OCI-LY7 (cell line): ENCODE data around the gene NAP1L4. TPM values are rescaled to one million over a fixed set of nuclear protein-coding genes. Genes with fewer than 3 reads are reported as not detected.

ENCODE experiments used
- BruUV-seq: library from RNA; stranded (reverse); fragments of 400-500 nt; replicated peaks from 2 replicates; lab custom pipeline; 2021; lab: Mats Ljungman, UMichigan
- CTCF ChIA-PET: fragments of 300-600 bp; sonication (Branson Sonifier 250); formaldehyde crosslinking; loops from one replicate; lab custom pipeline; 2022; ENCODE audit warnings: antibody characterized with exemption; ENCODE audit not compliant: unreplicated experiment; lab: Charles Lee
- POLR2A ChIA-PET: fragments of 300-600 bp; sonication (Branson Sonifier 250); formaldehyde crosslinking; loops from one replicate; lab custom pipeline; 2022; ENCODE audit warnings: antibody characterized with exemption; lab: Charles Lee
- DNase-seq: peaks from one replicate; pipeline ENCODE4 v3.0.0-alpha.2; 2015; ENCODE audit warnings: low spot score
- H2AFZ ChIP-seq: fragments of 200-600 bp; sonication (generic), shearing (Covaris generic); 2 replicates; pipeline ENCODE4 v1.6.1; 2014; ENCODE audit warnings: mild to moderate bottlenecking, antibody characterized with exemption, low read length, moderate library complexity
- H3K27ac ChIP-seq: fragments of 200-600 bp; sonication (generic); 2 replicates; pipeline ENCODE4 v1.5.1; 2014; ENCODE audit warnings: mixed run types, low read depth, mild to moderate bottlenecking, moderate library complexity, low read length, inconsistent platforms; ENCODE audit not compliant: poor library complexity, severe bottlenecking
- H3K36me3 ChIP-seq: fragments of 200-600 bp; sonication (generic); 2 replicates; pipeline ENCODE4 v1.6.1; 2014; ENCODE audit warnings: mild to moderate bottlenecking, antibody characterized with exemption, low read length, moderate library complexity, mixed read lengths; ENCODE audit not compliant: insufficient read depth
- H3K4me1 ChIP-seq: fragments of 200-600 bp; sonication (generic); 2 replicates; pipeline ENCODE4 v1.5.1; 2014; ENCODE audit warnings: mild to moderate bottlenecking, low read length; ENCODE audit not compliant: insufficient read depth, poor library complexity, severe bottlenecking
- H3K4me2 ChIP-seq: fragments of 200-600 bp; sonication (generic); 2 replicates; pipeline ENCODE4 v1.6.1; 2014; ENCODE audit warnings: mild to moderate bottlenecking, low read length
- H3K4me3 ChIP-seq: fragments of 200-600 bp; sonication (generic); 2 replicates; pipeline ENCODE4 v1.5.1; 2014; ENCODE audit warnings: mild to moderate bottlenecking, low read depth, low read length; ENCODE audit not compliant: poor library complexity, severe bottlenecking
- H3K79me2 ChIP-seq: fragments of 200-600 bp; sonication (generic); 2 replicates; pipeline ENCODE4 v1.6.1; 2016; ENCODE audit warnings: low read depth, mild to moderate bottlenecking, low read length, moderate library complexity, mixed read lengths; ENCODE audit not compliant: insufficient read depth
- H3K9me2 ChIP-seq: fragments of 200-600 bp; sonication (generic); 2 replicates; pipeline ENCODE4 v1.6.1; 2016; ENCODE audit warnings: mild to moderate bottlenecking, low read length, mixed read lengths; ENCODE audit not compliant: insufficient read depth
- H3K9me3 ChIP-seq: fragments of 200-600 bp; sonication (generic); 2 replicates; pipeline ENCODE4 v1.6.1; 2014; ENCODE audit warnings: mild to moderate bottlenecking, mixed run types, low read length, mixed read lengths
- H4K20me1 ChIP-seq: fragments of 200-600 bp; sonication (generic); 2 replicates; pipeline ENCODE4 v1.6.1; 2014; ENCODE audit warnings: mild to moderate bottlenecking, antibody characterized with exemption, low read length, moderate library complexity, mixed read lengths; ENCODE audit not compliant: insufficient read depth
- EZH2phosphoT487 ChIP-seq: fragments of 200-600 bp; sonication (generic); IDR thresholded peaks from 2 replicates; pipeline ENCODE4 v1.6.1; 2018; ENCODE audit warnings: low read depth, borderline replicate concordance, mild to moderate bottlenecking, mixed run types, antibody characterized with exemption, low read length, moderate library complexity, mixed read lengths
- intact Hi-C: fragments of 100-400 bp; cut with micrococcal nuclease; formaldehyde crosslinking; loops from one replicate; pipeline ENCODE4 v1.10.0; 2022; ENCODE audit not compliant: unreplicated experiment
- total RNA-seq, 2 experiments: library from RNA; depleted of rRNA in 1 of 2; stranded (reverse); fragments of >200 nt in 1 of 2; shearing (Covaris generic) in 1 of 2; gene quantifications; 2 replicates each; pipeline ENCODE4 v1.2.3, GENCODE V29; 2014 to 2022
- TF ChIP-seq, protein P1 (sequence below): fragments of 200-600 bp; sonication (generic); conservative IDR thresholded peaks from 2 replicates; pipeline ENCODE4 v1.5.1; 2014; ENCODE audit warnings: mild to moderate bottlenecking, antibody characterized with exemption, low read length, moderate library complexity, mixed read lengths

Gene NAP1L4
- total RNA-seq, 2 experiments from 2014 or later = 152 to 183 TPM

DNA sequence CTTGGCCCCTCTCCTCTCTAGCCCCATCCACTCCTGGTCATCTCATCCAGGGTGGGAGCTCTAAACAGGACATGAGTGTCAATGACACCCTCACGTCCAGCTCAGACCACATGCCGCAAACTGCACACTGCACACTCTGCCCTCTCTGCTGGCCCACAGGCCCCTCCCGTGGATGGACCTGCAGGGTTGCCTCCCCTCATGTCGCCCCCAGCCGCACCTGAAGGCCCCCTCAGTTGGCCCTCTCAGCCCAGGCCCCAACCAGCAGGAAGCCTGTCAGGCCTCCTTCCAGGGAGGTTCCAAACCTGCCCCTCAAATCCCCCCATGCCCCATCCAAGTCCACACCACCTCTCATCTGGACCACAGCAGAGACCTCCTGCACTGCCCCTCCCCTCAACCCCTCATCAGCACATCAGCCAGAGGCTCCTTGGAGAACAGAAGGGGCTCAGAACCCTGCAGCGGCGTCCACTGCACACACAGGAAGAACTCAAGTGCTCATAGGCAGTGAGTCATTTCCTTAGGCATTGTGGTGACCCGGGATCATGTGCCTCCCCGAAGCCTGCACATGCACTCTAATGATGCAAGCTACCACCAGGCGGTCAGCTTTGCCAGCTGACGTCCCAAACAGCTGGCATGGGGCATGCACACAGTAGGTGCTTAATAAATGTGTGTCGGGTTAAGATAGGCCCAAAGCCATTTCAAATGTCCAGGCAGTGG, 93.6 kb downstream of the NAP1L4 start:
- H4K20me1 ChIP-seq = no peaks in the 10 kb centered on the region
- H2AFZ ChIP-seq = no peak overlapping the region
- no peaks in the 10 kb centered on the region for H3K9me2 ChIP-seq
- H3K27ac ChIP-seq = no peak overlapping the region
- H3K9me3 ChIP-seq = no peaks in the 10 kb centered on the region
- POLR2A ChIA-PET = no interaction called here
- intact Hi-C loops = no loop called here
- no peak overlapping the region for H3K4me2 ChIP-seq
- peaks cover 5% of the 10 kb centered on the region for H3K4me1 ChIP-seq
- no peak overlapping the region for H3K4me3 ChIP-seq
- DNase-seq = no peak
- H3K79me2 ChIP-seq = no peaks in the 10 kb centered on the region
- CTCF ChIA-PET = no interaction called here
- BruUV-seq = no TSS peak
- TF ChIP-seq, protein P1, sequence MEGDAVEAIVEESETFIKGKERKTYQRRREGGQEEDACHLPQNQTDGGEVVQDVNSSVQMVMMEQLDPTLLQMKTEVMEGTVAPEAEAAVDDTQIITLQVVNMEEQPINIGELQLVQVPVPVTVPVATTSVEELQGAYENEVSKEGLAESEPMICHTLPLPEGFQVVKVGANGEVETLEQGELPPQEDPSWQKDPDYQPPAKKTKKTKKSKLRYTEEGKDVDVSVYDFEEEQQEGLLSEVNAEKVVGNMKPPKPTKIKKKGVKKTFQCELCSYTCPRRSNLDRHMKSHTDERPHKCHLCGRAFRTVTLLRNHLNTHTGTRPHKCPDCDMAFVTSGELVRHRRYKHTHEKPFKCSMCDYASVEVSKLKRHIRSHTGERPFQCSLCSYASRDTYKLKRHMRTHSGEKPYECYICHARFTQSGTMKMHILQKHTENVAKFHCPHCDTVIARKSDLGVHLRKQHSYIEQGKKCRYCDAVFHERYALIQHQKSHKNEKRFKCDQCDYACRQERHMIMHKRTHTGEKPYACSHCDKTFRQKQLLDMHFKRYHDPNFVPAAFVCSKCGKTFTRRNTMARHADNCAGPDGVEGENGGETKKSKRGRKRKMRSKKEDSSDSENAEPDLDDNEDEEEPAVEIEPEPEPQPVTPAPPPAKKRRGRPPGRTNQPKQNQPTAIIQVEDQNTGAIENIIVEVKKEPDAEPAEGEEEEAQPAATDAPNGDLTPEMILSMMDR = no peak
- TF ChIP-seq EZH2phosphoT487 = no peak
- no peaks in the 10 kb centered on the region for H3K36me3 ChIP-seq

DNA sequence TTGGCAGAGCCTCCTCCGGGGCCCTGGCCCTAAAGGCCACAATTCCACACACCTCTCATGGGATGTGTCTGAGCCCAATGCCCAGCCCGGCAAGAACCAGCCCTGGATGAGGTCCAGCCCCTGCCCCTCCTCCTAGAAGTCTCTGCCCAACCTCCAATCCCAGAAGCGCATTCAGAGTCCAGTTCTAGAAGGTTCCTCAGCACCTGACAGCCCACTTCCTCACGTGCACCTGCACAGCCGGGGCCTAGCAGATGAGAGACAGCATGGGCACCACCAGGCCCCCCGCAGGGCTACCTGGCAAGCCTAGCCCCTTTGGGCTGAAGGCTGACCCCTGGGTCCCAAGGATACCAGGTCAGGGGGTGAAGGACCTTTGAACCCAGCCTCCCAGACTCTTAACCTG, 95.1 kb downstream of the NAP1L4 start:
- CTCF ChIA-PET = no interaction called here

More for the DNA sequence above, 95.1 kb downstream of the NAP1L4 start:
- intact Hi-C loops = no loop called here
- Histone ChIP-seq H3K9me2 (no peaks in the 10 kb centered on the region), H3K4me1 (peaks cover 10% of the 10 kb centered on the region), H3K9me3 (no peaks in the 10 kb centered on the region), H3K79me2 (no peaks in the 10 kb centered on the region), H2AFZ (no peak overlapping the region), H3K27ac (no peak overlapping the region), H3K36me3 (no peaks in the 10 kb centered on the region), H4K20me1 (no peaks in the 10 kb centered on the region), H3K4me2 (no peak overlapping the region), H3K4me3 (no peak overlapping the region)
- TF ChIP-seq, protein P1 = no peak
- no peak for TF ChIP-seq EZH2phosphoT487
- POLR2A ChIA-PET = interaction anchor here (0.9 kb wide), 1 partner anchor 418 kb away, joined by 3 read pairs; no protein-coding TSS in a partner anchor
- no peak for DNase-seq
- BruUV-seq = no TSS peak
